ENCODE measurements around the gene PBLD.

PBLD gene

GRCh38 chr10:68332259-68333057 lies at the start of gene PBLD:
Gene PBLD (minus strand): TSS chr10:68332928. CDS start chr10:68306844, 26,084 bp downstream.
- peak; percentile 33 to 48 for DNase-seq

- DNase-seq = no peak
Observed at GRCh38 chr10:68371604-68372003, 38.9 kb upstream of the PBLD start.

- DNase-seq = no peak
Observed at GRCh38 chr10:68367121-68367520, 34.4 kb upstream of the PBLD start.

GRCh38 chr10:68366600-68366999 lies 33.9 kb upstream of the PBLD start:
- DNase-seq = no peak

- no peak for DNase-seq
Observed at GRCh38 chr10:68365611-68366010, 32.9 kb upstream of the PBLD start.

GRCh38 chr10:68364101-68364886 lies 31.6 kb upstream of the PBLD start:
- DNase-seq = no peak

GRCh38 chr10:68362590-68362989 lies 29.9 kb upstream of the PBLD start:
- DNase-seq = no peak

- DNase-seq = no peak
Observed at GRCh38 chr10:68359189-68359588, 26.5 kb upstream of the PBLD start.

- DNase-seq = no peak
Observed at GRCh38 chr10:68353537-68353936, 20.8 kb upstream of the PBLD start.

- DNase-seq = peak in 1 of 2 experiments; percentile 37
Observed at GRCh38 chr10:68348265-68348741, 15.6 kb upstream of the PBLD start.

GRCh38 chr10:68346774-68347173 lies 14.0 kb upstream of the PBLD start:
- DNase-seq = no peak

- DNase-seq = no peak
Observed at GRCh38 chr10:68345621-68346020, 12.9 kb upstream of the PBLD start.

- DNase-seq = no peak
Observed at GRCh38 chr10:68342909-68343516, 10.3 kb upstream of the PBLD start.

- no peak for DNase-seq
Observed at GRCh38 chr10:68340358-68341080, 7.8 kb upstream of the PBLD start.

- DNase-seq = no peak
Observed at GRCh38 chr10:68336754-68337351, 4.1 kb upstream of the PBLD start.

GRCh38 chr10:68334672-68335467 lies 2.1 kb upstream of the PBLD start:
- DNase-seq = no peak

- DNase-seq = no peak
Observed at GRCh38 chr10:68333440-68334431, 1.0 kb upstream of the PBLD start.

- DNase-seq = no peak
Observed at GRCh38 chr10:68333058-68333395, 299 bp upstream of the PBLD start.

GRCh38 chr10:68331455-68332258 lies 1.1 kb downstream of the PBLD start, which contains the start of gene HNRNPH3:
Gene HNRNPH3 (plus strand): TSS chr10:68332064. CDS start chr10:68337222, 5,158 bp downstream.
- peak; percentile 65 to 89 for DNase-seq

Data from NCI-H524 (cell line).